GM12878 (cell line): Measurements from ENCODE around the gene NR1I2. TPM values are rescaled to one million over a fixed set of nuclear protein-coding genes. Genes with fewer than 3 reads are reported as not detected.

Experiments used
- ATAC-seq: fragments of 200-7000 bp; cut with Tn5 transposase; 3 replicates; pipeline ENCODE4 v1.9.1; 2020; ENCODE audit warnings: mild to moderate bottlenecking, moderate library complexity
- BruUV-seq: library from RNA; stranded (reverse); fragments of 400-500 nt; replicated peaks from 2 replicates; lab custom pipeline; 2021; lab: Mats Ljungman, UMichigan
- CTCF ChIA-PET: fragments of 300-600 bp; sonication (Branson Sonifier 250); formaldehyde crosslinking; extraction: SDS; loops from one replicate; lab custom pipeline; 2021; ENCODE audit warnings: inconsistent platforms; lab: Yijun Ruan, JAX
- POLR2A ChIA-PET: fragments of 350-600 bp; formaldehyde crosslinking; extraction: SDS; loops from one replicate; lab custom pipeline; 2021; ENCODE audit warnings: inconsistent platforms; lab: Charles Lee
- RAD21 ChIA-PET: fragments of 300-600 bp; sonication (Branson Sonifier 250); formaldehyde crosslinking; loops from one replicate; lab custom pipeline; 2023; ENCODE audit warnings: antibody characterized with exemption; ENCODE audit not compliant: unreplicated experiment; lab: Charles Lee
- SMC1A ChIA-PET: fragments of 300-600 bp; sonication (Branson Sonifier 250); formaldehyde crosslinking; loops from one replicate; lab custom pipeline; 2023; ENCODE audit not compliant: unreplicated experiment, uncharacterized antibody; lab: Charles Lee
- DNase-seq: peaks from one replicate; pipeline ENCODE4 v3.0.0-alpha.2; 2011; ENCODE audit warnings: low read depth, low spot score
- FAIRE-seq: peaks from 3 replicates; lab custom pipeline; 2011; peaks lifted over from hg19 to GRCh38; lab: Jason Lieb, UNC
- H2AFZ ChIP-seq: 2 replicates; pipeline ENCODE4 v1.6.0; 2011; ENCODE audit warnings: low read depth, low read length, control low read depth; ENCODE audit not compliant: control insufficient read depth
- H3K27ac ChIP-seq: 2 replicates; pipeline ENCODE4 v1.5.1; 2011; ENCODE audit warnings: control low read depth; ENCODE audit not compliant: control insufficient read depth, insufficient read depth
- H3K27me3 ChIP-seq, 2 experiments: replicated peaks in 1 of 2; 2 replicates each; pipeline versions ENCODE4 v1.6.0 to v1.6.1; 2011; ENCODE audit warnings: low read length in 1 of 2; ENCODE audit not compliant: control insufficient read depth in 2 of 2, insufficient read depth in 2 of 2
- H3K36me3 ChIP-seq, 2 experiments: 2 replicates each; pipeline ENCODE4 v1.5.1; 2011; ENCODE audit warnings: low read length in 1 of 2; ENCODE audit not compliant: control insufficient read depth in 2 of 2, insufficient read depth in 2 of 2
- H3K4me1 ChIP-seq: 2 replicates; pipeline ENCODE4 v1.6.1; 2011; ENCODE audit warnings: mild to moderate bottlenecking, low read length, moderate library complexity, mixed read lengths; ENCODE audit not compliant: control insufficient read depth, insufficient read depth
- H3K4me2 ChIP-seq: 2 replicates; pipeline ENCODE4 v1.6.0; 2011; ENCODE audit warnings: control low read depth; ENCODE audit not compliant: control insufficient read depth, insufficient read depth
- H3K4me3 ChIP-seq: fragments of 200-600 bp; sonication (generic); 2 replicates; pipeline ENCODE4 v1.5.1; 2016
- H3K79me2 ChIP-seq: 2 replicates; pipeline ENCODE4 v1.6.0; 2011; ENCODE audit warnings: low read length; ENCODE audit not compliant: control insufficient read depth, insufficient read depth
- H3K9ac ChIP-seq: 2 replicates; pipeline ENCODE4 v1.8.0; 2011; ENCODE audit warnings: low read length, control low read depth, mixed read lengths; ENCODE audit not compliant: control insufficient read depth, insufficient read depth
- H3K9me3 ChIP-seq: replicated peaks from 3 replicates; pipeline ENCODE4 v1.5.1; 2011; ENCODE audit warnings: mild to moderate bottlenecking, low read length; ENCODE audit not compliant: control insufficient read depth, insufficient read depth
- H4K20me1 ChIP-seq: 2 replicates; pipeline ENCODE4 v1.6.0; 2011; ENCODE audit not compliant: control insufficient read depth, insufficient read depth
- ETV6 ChIP-seq, 2 experiments: fragments of 450-650 bp in 1 of 2; IDR thresholded peaks in 1 of 2; conservative IDR thresholded peaks in 1 of 2; 2 replicates each; pipeline ENCODE4 v1.6.1; 2014; ENCODE audit warnings: antibody characterized with exemption in 1 of 2, borderline replicate concordance in 1 of 2, low read depth in 1 of 2, mild to moderate bottlenecking in 1 of 2, moderate library complexity in 1 of 2
- MYB ChIP-seq: fragments of 150-350 bp; IDR thresholded peaks from 2 replicates; pipeline ENCODE4 v1.6.1; 2014; ENCODE audit warnings: mild to moderate bottlenecking, low read depth, low read length, borderline replicate concordance
- STAT3 ChIP-seq: IDR thresholded peaks from 2 replicates; pipeline ENCODE4 v1.6.1; 2011; ENCODE audit warnings: low read depth, low read length, improper control_type of control experiment
- WGBS: methylation state at CpG from one replicate; pipeline ENCODE4 v1.1.6; 2016; ENCODE audit warnings: low lambda C conversion rate; ENCODE audit not compliant: insufficient replicate concordance, insufficient coverage; ENCODE audit errors: missing lambda C conversion rate; 5-methylcytosine and 5-hydroxymethylcytosine counted together
- in situ Hi-C: fragments of 300-500 bp; cut with MboI; formaldehyde crosslinking; loops from 9 replicates; pipeline ENCODE4 v1.14.3; 2018; ENCODE audit warnings: mixed read lengths
- intact Hi-C: fragments of 100-400 bp; cut with micrococcal nuclease; formaldehyde crosslinking; loops from one replicate; pipeline ENCODE4 v1.14.2; 2022; ENCODE audit not compliant: unreplicated experiment
- polyA plus RNA-seq, 11 experiments: library from polyadenylated mRNA; depleted of rRNA in 4 of 11; unstranded in 6 of 11; stranded (reverse) in 5 of 11; fragments of >200 nt; fragmentation: Nextera tagmentation in 4 of 11; fragmentation: Illumina TruSeq in 1 of 11; extraction: Ambion mirVana in 4 of 11; extraction: Trizol in 1 of 11; gene quantifications; 1 replicate in 1 of 11; 2 replicates in 10 of 11; pipeline versions ENCODE4 v1.2.1 to v1.2.3, GENCODE V29; 2011 to 2016; ENCODE audit warnings: inconsistent platforms in 2 of 11, missing spikeins in 2 of 11, low read depth in 1 of 11
- total RNA-seq, 4 experiments: library from RNA; depleted of rRNA in 3 of 4; stranded (reverse); fragments of >200 nt in 3 of 4; fragmentation: Illumina TruSeq in 1 of 4; extraction: Trizol in 1 of 4; gene quantifications; 2 replicates each; pipeline versions ENCODE4 v1.2.1 to v1.2.3, GENCODE V29; 2013 to 2021
- TF ChIP-seq, protein P1 (sequence below): fragments of 450-650 bp; IDR thresholded peaks from 2 replicates; pipeline ENCODE4 v1.6.1; 2017; ENCODE audit warnings: mild to moderate bottlenecking, moderate library complexity
- TF ChIP-seq, protein P2 (sequence below): fragments of 450-650 bp; IDR thresholded peaks from 2 replicates; pipeline ENCODE4 v1.6.1; 2017; ENCODE audit warnings: low read depth, mild to moderate bottlenecking, moderate library complexity
- TF ChIP-seq, protein P3 (sequence below): fragments of 450-650 bp; IDR thresholded peaks from 2 replicates; pipeline ENCODE4 v1.6.1; 2016; ENCODE audit warnings: mild to moderate bottlenecking, moderate library complexity, borderline replicate concordance

Gene NR1I2
- total and polyA plus RNA-seq, 10 of the 15 experiments (the other 5 are each of a cell fraction or from before 2014, with no cell fraction given): 0.03 to 1.0 (median 0.39) TPM

DNA sequence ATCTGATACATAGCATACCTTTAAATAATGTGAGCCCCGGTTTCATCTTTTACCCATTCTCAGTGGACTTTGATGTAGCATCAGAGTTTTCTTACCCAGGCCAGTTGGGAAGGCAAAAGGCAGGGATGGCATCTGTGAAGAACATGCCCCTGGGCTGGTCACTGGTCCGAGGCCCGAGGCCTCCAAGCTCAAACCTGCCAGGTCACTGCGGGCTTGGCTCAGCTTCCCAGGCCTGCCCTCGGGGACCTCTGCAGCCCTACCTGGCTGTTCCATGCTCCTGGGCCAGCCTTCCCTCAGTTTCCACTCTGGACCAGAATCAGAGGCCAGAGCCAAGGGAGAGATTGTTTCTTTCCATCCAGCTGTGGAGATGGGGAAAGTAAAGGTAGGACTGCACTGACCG, 26.9 kb downstream of the NR1I2 start (continued):
- TF ChIP-seq, protein P1, sequence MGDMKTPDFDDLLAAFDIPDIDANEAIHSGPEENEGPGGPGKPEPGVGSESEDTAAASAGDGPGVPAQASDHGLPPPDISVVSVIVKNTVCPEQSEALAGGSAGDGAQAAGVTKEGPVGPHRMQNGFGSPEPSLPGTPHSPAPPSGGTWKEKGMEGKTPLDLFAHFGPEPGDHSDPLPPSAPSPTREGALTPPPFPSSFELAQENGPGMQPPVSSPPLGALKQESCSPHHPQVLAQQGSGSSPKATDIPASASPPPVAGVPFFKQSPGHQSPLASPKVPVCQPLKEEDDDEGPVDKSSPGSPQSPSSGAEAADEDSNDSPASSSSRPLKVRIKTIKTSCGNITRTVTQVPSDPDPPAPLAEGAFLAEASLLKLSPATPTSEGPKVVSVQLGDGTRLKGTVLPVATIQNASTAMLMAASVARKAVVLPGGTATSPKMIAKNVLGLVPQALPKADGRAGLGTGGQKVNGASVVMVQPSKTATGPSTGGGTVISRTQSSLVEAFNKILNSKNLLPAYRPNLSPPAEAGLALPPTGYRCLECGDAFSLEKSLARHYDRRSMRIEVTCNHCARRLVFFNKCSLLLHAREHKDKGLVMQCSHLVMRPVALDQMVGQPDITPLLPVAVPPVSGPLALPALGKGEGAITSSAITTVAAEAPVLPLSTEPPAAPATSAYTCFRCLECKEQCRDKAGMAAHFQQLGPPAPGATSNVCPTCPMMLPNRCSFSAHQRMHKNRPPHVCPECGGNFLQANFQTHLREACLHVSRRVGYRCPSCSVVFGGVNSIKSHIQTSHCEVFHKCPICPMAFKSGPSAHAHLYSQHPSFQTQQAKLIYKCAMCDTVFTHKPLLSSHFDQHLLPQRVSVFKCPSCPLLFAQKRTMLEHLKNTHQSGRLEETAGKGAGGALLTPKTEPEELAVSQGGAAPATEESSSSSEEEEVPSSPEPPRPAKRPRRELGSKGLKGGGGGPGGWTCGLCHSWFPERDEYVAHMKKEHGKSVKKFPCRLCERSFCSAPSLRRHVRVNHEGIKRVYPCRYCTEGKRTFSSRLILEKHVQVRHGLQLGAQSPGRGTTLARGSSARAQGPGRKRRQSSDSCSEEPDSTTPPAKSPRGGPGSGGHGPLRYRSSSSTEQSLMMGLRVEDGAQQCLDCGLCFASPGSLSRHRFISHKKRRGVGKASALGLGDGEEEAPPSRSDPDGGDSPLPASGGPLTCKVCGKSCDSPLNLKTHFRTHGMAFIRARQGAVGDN: no peak
- no peak for TF ChIP-seq STAT3
- TF ChIP-seq MYB: no peak

DNA sequence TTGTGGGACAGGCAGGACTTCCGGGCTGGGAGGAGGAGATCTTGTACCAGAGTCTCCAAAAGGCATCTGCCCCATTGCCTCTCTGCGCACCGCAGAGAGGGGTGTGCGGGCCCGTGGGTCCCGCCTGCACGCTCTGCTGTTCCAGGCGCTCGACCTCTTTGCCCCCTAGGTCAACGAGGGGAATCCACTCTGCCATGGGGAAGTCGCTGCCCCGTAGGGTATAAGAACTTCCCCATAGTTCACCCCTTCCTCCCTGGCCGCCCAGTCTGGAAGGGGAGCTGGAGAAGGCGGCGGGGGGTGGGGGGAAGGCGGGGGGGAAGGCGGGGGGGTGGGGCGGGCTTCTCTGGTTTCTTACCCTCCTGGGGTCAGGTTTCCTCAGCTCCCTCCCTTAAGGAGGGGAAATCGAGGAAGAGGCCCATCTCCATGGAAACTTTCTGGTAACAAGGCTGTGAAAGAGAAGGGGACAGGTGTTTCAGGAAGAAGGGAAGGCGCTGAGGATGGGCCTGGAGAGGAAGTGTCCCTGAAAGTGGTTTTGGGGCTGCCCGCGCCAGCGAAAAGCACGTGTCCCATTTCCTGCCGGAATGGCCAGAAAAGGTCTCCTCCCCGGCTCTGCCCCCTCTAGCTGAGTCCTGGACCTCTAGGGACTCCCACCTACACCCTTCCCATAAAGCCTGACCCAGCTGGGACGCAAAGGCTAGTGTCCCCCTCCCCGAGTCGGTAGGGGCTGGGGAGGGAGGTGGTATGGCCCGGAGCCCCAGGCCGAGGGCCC, 27.5 kb downstream of the NR1I2 start:
- DNase-seq (no peak), ATAC-seq (peak; percentile 59), FAIRE-seq (peak; percentile 35)
- H3K79me2 ChIP-seq: no peaks in the 10 kb centered on the region
- H2AFZ ChIP-seq: peak overlapping the region; percentile 99
- H3K4me1 ChIP-seq: peaks cover 10% of the 10 kb centered on the region
- peak overlapping the region; percentile 98 for H3K4me2 ChIP-seq
- ChIA-PET RAD21 (interaction anchor here (0.8 to 1.3 kb wide), 3 partner anchors 10 to 365 kb away, joined by 3 to 4 read pairs (median 4); no protein-coding TSS in a partner anchor), SMC1A (interaction anchor here (0.6 to 2.5 kb wide), 9 partner anchors 9 to 611 kb away, joined by 3 to 8 read pairs (median 3); no protein-coding TSS in a partner anchor), CTCF (interaction anchor here (0.6 to 2.9 kb wide), 9 partner anchors 8 to 608 kb away, joined by 3 to 12 read pairs (median 4); no protein-coding TSS in a partner anchor), POLR2A (interaction anchor here (1.0 kb wide), 1 partner anchor 339 kb away, joined by 3 read pairs; no protein-coding TSS in a partner anchor)
- intact Hi-C loops (loop anchor here (1.0 to 5.0 kb wide), 3 partner anchors 25 to 388 kb away; no protein-coding TSS in a partner anchor), in situ Hi-C loops (no loop called here)
- BruUV-seq: no TSS peak
- H3K9ac ChIP-seq: peak overlapping the region; percentile 78
- H3K27ac ChIP-seq: peak overlapping the region; percentile 70
- H3K4me3 ChIP-seq: peak overlapping the region; percentile 79
- no peaks in the 10 kb centered on the region for H3K9me3 ChIP-seq
- H4K20me1 ChIP-seq: no peaks in the 10 kb centered on the region
- H3K36me3 ChIP-seq: no peaks in the 10 kb centered on the region
- H3K27me3 ChIP-seq: no peaks in the 10 kb centered on the region
- 47% methylated on average over 24 of the region's 31 CpGs for WGBS
- TF ChIP-seq, protein P2, sequence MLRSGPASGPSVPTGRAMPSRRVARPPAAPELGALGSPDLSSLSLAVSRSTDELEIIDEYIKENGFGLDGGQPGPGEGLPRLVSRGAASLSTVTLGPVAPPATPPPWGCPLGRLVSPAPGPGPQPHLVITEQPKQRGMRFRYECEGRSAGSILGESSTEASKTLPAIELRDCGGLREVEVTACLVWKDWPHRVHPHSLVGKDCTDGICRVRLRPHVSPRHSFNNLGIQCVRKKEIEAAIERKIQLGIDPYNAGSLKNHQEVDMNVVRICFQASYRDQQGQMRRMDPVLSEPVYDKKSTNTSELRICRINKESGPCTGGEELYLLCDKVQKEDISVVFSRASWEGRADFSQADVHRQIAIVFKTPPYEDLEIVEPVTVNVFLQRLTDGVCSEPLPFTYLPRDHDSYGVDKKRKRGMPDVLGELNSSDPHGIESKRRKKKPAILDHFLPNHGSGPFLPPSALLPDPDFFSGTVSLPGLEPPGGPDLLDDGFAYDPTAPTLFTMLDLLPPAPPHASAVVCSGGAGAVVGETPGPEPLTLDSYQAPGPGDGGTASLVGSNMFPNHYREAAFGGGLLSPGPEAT: no peak
- TF ChIP-seq ETV6 (conservative IDR thresholded peaks at IDR 0.05 in 1 of 2, IDR thresholded peaks at IDR 0.05 in 1 of 2; ENCODE audit: borderline replicate concordance in 1 of 2, low read depth in 1 of 2): 0 out of 4 replicates have a peak, but pooled peaks of 1 of the 2 experiments have one; percentile 0
- TF ChIP-seq, protein P3, sequence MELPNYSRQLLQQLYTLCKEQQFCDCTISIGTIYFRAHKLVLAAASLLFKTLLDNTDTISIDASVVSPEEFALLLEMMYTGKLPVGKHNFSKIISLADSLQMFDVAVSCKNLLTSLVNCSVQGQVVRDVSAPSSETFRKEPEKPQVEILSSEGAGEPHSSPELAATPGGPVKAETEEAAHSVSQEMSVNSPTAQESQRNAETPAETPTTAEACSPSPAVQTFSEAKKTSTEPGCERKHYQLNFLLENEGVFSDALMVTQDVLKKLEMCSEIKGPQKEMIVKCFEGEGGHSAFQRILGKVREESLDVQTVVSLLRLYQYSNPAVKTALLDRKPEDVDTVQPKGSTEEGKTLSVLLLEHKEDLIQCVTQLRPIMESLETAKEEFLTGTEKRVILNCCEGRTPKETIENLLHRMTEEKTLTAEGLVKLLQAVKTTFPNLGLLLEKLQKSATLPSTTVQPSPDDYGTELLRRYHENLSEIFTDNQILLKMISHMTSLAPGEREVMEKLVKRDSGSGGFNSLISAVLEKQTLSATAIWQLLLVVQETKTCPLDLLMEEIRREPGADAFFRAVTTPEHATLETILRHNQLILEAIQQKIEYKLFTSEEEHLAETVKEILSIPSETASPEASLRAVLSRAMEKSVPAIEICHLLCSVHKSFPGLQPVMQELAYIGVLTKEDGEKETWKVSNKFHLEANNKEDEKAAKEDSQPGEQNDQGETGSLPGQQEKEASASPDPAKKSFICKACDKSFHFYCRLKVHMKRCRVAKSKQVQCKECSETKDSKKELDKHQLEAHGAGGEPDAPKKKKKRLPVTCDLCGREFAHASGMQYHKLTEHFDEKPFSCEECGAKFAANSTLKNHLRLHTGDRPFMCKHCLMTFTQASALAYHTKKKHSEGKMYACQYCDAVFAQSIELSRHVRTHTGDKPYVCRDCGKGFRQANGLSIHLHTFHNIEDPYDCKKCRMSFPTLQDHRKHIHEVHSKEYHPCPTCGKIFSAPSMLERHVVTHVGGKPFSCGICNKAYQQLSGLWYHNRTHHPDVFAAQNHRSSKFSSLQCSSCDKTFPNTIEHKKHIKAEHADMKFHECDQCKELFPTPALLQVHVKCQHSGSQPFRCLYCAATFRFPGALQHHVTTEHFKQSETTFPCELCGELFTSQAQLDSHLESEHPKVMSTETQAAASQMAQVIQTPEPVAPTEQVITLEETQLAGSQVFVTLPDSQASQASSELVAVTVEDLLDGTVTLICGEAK: no peak
- TF ChIP-seq STAT3: no peak
